SK-N-SH treated with all-trans-retinoic acid at 6 μM for 48 hours (cell line): Measurements from ENCODE around the gene RIMS4.

Experiments
- ATAC-seq: fragments of 200-7000 bp; cut with Tn5 transposase; 3 replicates; pipeline ENCODE4 v1.9.1; 2020; ENCODE audit warnings: mild to moderate bottlenecking, moderate library complexity
- ARNTL ChIP-seq: fragments of 450-650 bp; formaldehyde crosslinking; IDR thresholded peaks from 2 replicates; pipeline ENCODE4 v1.5.0; 2020; ENCODE audit warnings: low read depth, mild to moderate bottlenecking, moderate library complexity, borderline replicate concordance
- BACH2 ChIP-seq: fragments of 250-450 bp; sonication (Bioruptor Pico); IDR thresholded peaks from 2 replicates; pipeline ENCODE4 v1.9.0; 2021; ENCODE audit warnings: mild to moderate bottlenecking, borderline replicate concordance
- CSDC2 ChIP-seq: fragments of 250-450 bp; sonication (Bioruptor Pico); IDR thresholded peaks from 2 replicates; pipeline ENCODE4 v1.5.0; 2020; ENCODE audit warnings: mild to moderate bottlenecking, moderate library complexity
- CSRNP3 ChIP-seq: fragments of 250-450 bp; sonication (Bioruptor Pico); IDR thresholded peaks from 2 replicates; pipeline ENCODE4 v1.5.1; 2021; ENCODE audit warnings: mild to moderate bottlenecking, moderate library complexity
- ESRRG ChIP-seq: fragments of 250-450 bp; sonication (Bioruptor Pico); IDR thresholded peaks from 2 replicates; pipeline ENCODE4 v1.6.1; 2021; ENCODE audit warnings: mild to moderate bottlenecking
- ISL1 ChIP-seq: fragments of 250-450 bp; sonication (Bioruptor Pico); IDR thresholded peaks from 2 replicates; pipeline ENCODE4 v2.1.2; 2022; ENCODE audit warnings: mild to moderate bottlenecking, moderate library complexity
- OSR1 ChIP-seq: fragments of 250-450 bp; sonication (Bioruptor Pico); IDR thresholded peaks from 2 replicates; pipeline ENCODE4 v1.8.0; 2022; ENCODE audit warnings: moderate library complexity, mild to moderate bottlenecking, inconsistent platforms
- PATZ1 ChIP-seq: fragments of 250-450 bp; sonication (Bioruptor Pico); IDR thresholded peaks from 2 replicates; pipeline ENCODE4 v1.8.0; 2020; ENCODE audit warnings: mild to moderate bottlenecking, moderate library complexity, borderline replicate concordance
- POU6F1 ChIP-seq: fragments of 250-450 bp; sonication (Bioruptor Pico); IDR thresholded peaks from 2 replicates; pipeline ENCODE4 v1.8.0; 2021; ENCODE audit warnings: low read depth, mild to moderate bottlenecking, moderate library complexity, borderline replicate concordance
- PPARA ChIP-seq: fragments of 250-450 bp; sonication (Bioruptor Pico); IDR thresholded peaks from 2 replicates; pipeline ENCODE4 v1.5.0; 2020; ENCODE audit warnings: mild to moderate bottlenecking, borderline replicate concordance
- RARB ChIP-seq: fragments of 250-450 bp; sonication (Bioruptor Pico); IDR thresholded peaks from 2 replicates; pipeline ENCODE4 v1.8.0; 2021; ENCODE audit warnings: mild to moderate bottlenecking, moderate library complexity
- SNAI2 ChIP-seq: fragments of 250-450 bp; sonication (Bioruptor Pico); IDR thresholded peaks from 2 replicates; pipeline ENCODE4 v1.5.0; 2020; ENCODE audit warnings: mild to moderate bottlenecking, moderate library complexity
- TCF4 ChIP-seq: fragments of 250-450 bp; sonication (Bioruptor Pico); IDR thresholded peaks from 2 replicates; pipeline ENCODE4 v1.8.0; 2021; ENCODE audit warnings: mild to moderate bottlenecking, moderate library complexity, borderline replicate concordance
- TOX ChIP-seq: fragments of 250-450 bp; sonication (Bioruptor Pico); IDR thresholded peaks from 2 replicates; pipeline ENCODE4 v1.8.0; 2021; ENCODE audit warnings: mild to moderate bottlenecking, moderate library complexity, borderline replicate concordance
- TSHZ2 ChIP-seq: fragments of 250-450 bp; sonication (Bioruptor Pico); IDR thresholded peaks from 2 replicates; pipeline ENCODE4 v1.5.0; 2020; ENCODE audit warnings: mild to moderate bottlenecking, moderate library complexity
- ZC3H10 ChIP-seq: fragments of 250-450 bp; sonication (Bioruptor Pico); IDR thresholded peaks from 2 replicates; pipeline ENCODE4 v1.5.1; 2021; ENCODE audit warnings: mild to moderate bottlenecking, moderate library complexity
- ZFP3 ChIP-seq: fragments of 250-450 bp; sonication (Bioruptor Pico); IDR thresholded peaks from 2 replicates; pipeline ENCODE4 v1.5.0; 2020; ENCODE audit warnings: mild to moderate bottlenecking, moderate library complexity
- ZFP30 ChIP-seq: fragments of 450-650 bp; formaldehyde crosslinking; IDR thresholded peaks from 2 replicates; pipeline ENCODE4 v1.5.0; 2022; ENCODE audit warnings: mild to moderate bottlenecking, moderate library complexity
- ZNF565 ChIP-seq: fragments of 450-650 bp; formaldehyde crosslinking; conservative IDR thresholded peaks from 2 replicates; pipeline ENCODE4 v1.5.0; 2020; ENCODE audit warnings: low read depth, mild to moderate bottlenecking, moderate library complexity
- ZNF70 ChIP-seq: fragments of 450-650 bp; formaldehyde crosslinking; IDR thresholded peaks from 2 replicates; pipeline ENCODE4 v1.5.0; 2020; ENCODE audit warnings: mild to moderate bottlenecking, moderate library complexity
- ZNF8 ChIP-seq: fragments of 450-650 bp; formaldehyde crosslinking; IDR thresholded peaks from 2 replicates; pipeline ENCODE4 v1.5.0; 2020; ENCODE audit warnings: mild to moderate bottlenecking, moderate library complexity

Gene RIMS4

GRCh38 chr20:44738813-44739477 lies 71.4 kb downstream of the RIMS4 start:
- peak; percentile 83 for ATAC-seq
- TF ChIP-seq ZNF70 (CRISPR knock-in tag) (no peak), ISL1 (CRISPR knock-in tag) (no peak), ZNF565 (CRISPR knock-in tag) (no peak), TSHZ2 (CRISPR knock-in tag) (no peak)

- ATAC-seq = no peak
- no peak for TF ChIP-seq ZNF70 (CRISPR knock-in tag)
- TF ChIP-seq ISL1 (CRISPR knock-in tag) = no peak
- no peak for TF ChIP-seq ESRRG (CRISPR knock-in tag)
- no peak for TF ChIP-seq ARNTL (CRISPR knock-in tag)
- TF ChIP-seq TSHZ2 (CRISPR knock-in tag) = no peak
- no peak for TF ChIP-seq ZC3H10 (CRISPR knock-in tag)
- TF ChIP-seq TOX (CRISPR knock-in tag) = no peak
- TF ChIP-seq BACH2 (CRISPR knock-in tag) = no peak
- TF ChIP-seq TCF4 (CRISPR knock-in tag) = no peak
- no peak for TF ChIP-seq CSRNP3
- TF ChIP-seq CSDC2 (CRISPR knock-in tag) = no peak
- TF ChIP-seq ZNF8 (CRISPR knock-in tag) = no peak
- TF ChIP-seq POU6F1 (CRISPR knock-in tag) = no peak
- TF ChIP-seq ZFP30 (CRISPR knock-in tag) = no peak
- no peak for TF ChIP-seq PATZ1 (CRISPR knock-in tag)
- TF ChIP-seq OSR1 (CRISPR knock-in tag) = no peak
- TF ChIP-seq ZFP3 (CRISPR knock-in tag) = no peak
- no peak for TF ChIP-seq PPARA (CRISPR knock-in tag)
- no peak for TF ChIP-seq RARB (CRISPR knock-in tag)
- TF ChIP-seq SNAI2 (CRISPR knock-in tag) = no peak
Observed at GRCh38 chr20:44737116-44737515, 73.2 kb downstream of the RIMS4 start.
